GM19455 (cell line): ENCODE data around the gene MIF.

Experiments
- ATAC-seq: cut with Tn5 transposase; IDR thresholded peaks from one replicate; pipeline ENCODE4 v1.9.1; 2021; ENCODE audit not compliant: unreplicated experiment

Gene MIF

GRCh38 chr22:23875801-23876200 is 18.4 kb upstream of the MIF start:
- ATAC-seq = no peak

- no peak for ATAC-seq
These were observed 16.6 kb upstream of the MIF start for GRCh38 chr22:23877566-23877965.

- no peak for ATAC-seq
These were observed 16.0 kb upstream of the MIF start for GRCh38 chr22:23878219-23878618.

- ATAC-seq = no peak
These were observed 11.8 kb upstream of the MIF start for GRCh38 chr22:23882370-23882769.

- no peak for ATAC-seq
These were observed 10.5 kb upstream of the MIF start for GRCh38 chr22:23883658-23884057.

- no peak for ATAC-seq
These were observed 10.0 kb upstream of the MIF start for GRCh38 chr22:23884140-23884539.

GRCh38 chr22:23888615-23889401 is 5.4 kb upstream of the MIF start:
- ATAC-seq = no peak

GRCh38 chr22:23889620-23890019 is 4.6 kb upstream of the MIF start:
- ATAC-seq = no peak

GRCh38 chr22:23891726-23892125 is 2.5 kb upstream of the MIF start:
- ATAC-seq = no peak

- no peak for ATAC-seq
These were observed 2.1 kb upstream of the MIF start for GRCh38 chr22:23892130-23892529.

GRCh38 chr22:23892706-23893105 is 1.5 kb upstream of the MIF start:
- ATAC-seq = no peak

GRCh38 chr22:23893121-23893944 is 850 bp upstream of the MIF start:
- no peak for ATAC-seq

GRCh38 chr22:23894710-23895598 is 771 bp downstream of the MIF start:
- peak; percentile 21 for ATAC-seq

- no peak for ATAC-seq
These were observed 1.5 kb downstream of the MIF start for GRCh38 chr22:23895599-23896144.

GRCh38 chr22:23896166-23896522 is 2.0 kb downstream of the MIF start:
- no peak for ATAC-seq

GRCh38 chr22:23896523-23897186 is 2.5 kb downstream of the MIF start:
- no peak for ATAC-seq

- ATAC-seq = no peak
These were observed 3.1 kb downstream of the MIF start for GRCh38 chr22:23897320-23897719.

GRCh38 chr22:23898006-23898974 is 4.1 kb downstream of the MIF start:
- ATAC-seq = no peak

GRCh38 chr22:23899042-23899745 is 5.0 kb downstream of the MIF start:
- no peak for ATAC-seq
